HG02885 (cell line): ENCODE data around the gene CENATAC.
"Not testable (repeated sequence)": the region's sequence is repeated elsewhere in the genome, so short reads cannot be mapped to it uniquely, and the experiment has no call there.

Experiments used
- ATAC-seq: cut with Tn5 transposase; IDR thresholded peaks from one replicate; pipeline ENCODE4 v1.9.1; 2021; ENCODE audit warnings: mild to moderate bottlenecking; ENCODE audit not compliant: unreplicated experiment, poor library complexity

The CENATAC gene, protein sequence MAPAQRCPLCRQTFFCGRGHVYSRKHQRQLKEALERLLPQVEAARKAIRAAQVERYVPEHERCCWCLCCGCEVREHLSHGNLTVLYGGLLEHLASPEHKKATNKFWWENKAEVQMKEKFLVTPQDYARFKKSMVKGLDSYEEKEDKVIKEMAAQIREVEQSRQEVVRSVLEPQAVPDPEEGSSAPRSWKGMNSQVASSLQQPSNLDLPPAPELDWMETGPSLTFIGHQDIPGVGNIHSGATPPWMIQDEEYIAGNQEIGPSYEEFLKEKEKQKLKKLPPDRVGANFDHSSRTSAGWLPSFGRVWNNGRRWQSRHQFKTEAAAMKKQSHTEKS

DNA sequence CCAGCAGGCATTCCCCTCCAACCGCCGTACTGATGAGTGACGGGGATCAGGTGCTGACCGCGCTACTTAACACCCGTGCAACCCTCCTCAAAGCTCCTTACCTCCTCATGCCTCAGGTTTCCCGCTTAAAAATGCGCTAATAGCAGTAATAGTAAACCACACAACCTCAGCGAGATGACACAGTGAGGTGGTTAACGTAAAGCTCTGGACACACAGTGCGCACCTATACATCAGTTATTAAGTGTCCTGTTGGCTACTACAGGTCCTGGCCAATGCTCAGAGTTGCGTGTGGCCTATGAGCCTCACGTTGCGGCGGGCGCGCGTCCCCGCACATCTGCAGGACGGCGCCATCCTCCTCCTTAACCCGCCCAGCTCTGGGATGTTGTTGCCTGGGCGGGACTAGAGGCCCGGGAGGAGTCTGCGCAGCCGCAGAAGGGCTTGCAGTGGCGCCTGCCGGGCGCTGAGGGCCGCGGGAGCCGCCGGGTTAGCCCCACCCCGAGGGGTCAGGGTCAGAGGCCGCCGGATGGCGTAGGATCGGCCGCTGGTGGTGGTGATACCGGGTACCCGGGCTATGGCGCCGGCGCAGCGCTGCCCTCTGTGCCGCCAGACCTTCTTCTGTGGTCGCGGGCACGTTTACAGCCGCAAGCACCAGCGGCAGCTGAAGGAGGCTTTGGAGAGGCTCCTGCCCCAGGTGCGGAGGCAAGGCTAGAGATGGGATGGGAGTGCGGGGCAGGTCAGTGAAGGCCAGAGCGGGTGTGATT is at the start of gene CENATAC:
CENATAC (plus strand) TSS at position 512 of the 761 bp plus-strand sequence; CDS start at position 572, 60 bp downstream.
- peak; percentile 92 for ATAC-seq

DNA sequence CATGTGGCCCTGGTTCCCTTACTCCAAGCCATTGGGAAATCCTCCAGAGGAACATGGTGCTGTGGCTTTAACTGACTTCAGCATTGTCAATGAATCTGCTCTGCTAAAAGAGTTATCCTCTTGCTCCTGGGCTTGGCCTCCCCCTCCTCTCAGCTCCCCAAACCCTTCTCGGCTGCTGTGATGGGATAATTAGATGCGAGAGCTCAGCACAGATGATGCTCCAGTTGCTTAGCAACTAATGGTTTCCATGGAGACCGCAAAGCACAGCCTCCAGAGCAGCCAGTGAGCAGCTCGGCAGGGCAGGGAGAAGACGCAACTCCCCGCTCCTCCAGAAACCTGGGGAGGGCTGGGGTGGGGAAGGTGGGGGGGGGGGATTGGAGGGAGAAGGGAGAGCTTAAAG is 44.7 kb upstream of the CENATAC start:
- no peak for ATAC-seq

DNA sequence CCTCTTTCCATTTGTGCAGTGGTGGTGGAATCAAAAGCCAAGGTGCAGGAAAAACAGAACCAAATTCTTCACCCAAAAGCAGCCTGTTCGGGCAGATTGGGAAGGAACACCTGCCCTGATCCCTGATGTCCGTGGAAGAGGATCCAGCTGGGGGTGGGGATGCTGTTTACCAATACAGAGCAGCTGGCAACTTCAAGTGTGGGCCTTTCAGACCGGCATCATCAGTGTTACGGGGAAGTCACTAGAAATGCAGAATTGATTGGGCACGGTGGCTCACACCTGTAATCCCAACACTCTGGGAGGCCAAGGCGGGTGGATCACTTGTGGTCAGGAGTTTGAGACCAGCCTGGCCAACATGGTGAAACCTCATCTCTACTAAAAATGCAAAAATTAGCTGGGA is 44.0 kb upstream of the CENATAC start:
- ATAC-seq = not testable (repeated sequence)

DNA sequence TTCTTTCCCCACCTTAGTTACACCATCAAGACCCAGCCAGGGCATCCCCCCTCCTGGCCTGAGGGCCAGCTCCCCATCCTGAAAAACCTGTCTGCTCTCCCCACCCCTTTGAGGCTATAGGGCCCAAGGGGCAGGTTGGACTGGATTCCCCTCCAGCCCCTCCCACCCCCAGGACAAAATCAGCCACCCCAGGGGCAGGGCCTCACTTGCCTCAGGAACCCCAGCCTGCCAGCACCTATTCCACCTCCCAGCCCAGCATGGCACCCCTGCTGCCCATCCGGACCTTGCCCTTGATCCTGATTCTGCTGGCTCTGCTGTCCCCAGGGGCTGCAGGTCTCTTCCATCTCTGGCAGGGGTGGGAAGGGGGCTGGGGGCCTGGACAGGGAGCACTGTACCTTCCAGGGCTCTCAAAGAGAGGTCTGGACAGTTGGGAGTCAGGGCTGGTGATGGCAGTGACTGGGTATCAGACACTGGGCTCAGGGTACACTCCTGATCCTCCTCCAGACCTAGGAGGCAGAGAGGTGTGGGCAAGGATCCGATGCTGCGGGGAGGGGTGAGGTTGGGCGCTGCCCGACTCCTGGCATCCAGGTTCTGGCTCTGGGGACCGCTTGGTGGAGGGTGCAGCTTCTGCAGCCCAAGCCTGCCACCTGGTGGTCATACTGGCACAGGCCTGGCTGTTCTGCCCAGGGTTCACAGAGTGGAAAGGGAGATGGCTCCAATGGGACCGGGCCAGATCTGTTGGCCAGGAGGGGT is 41.7 kb upstream of the CENATAC start, which contains the start of gene UPK2:
UPK2 (plus strand) TSS at position 205 of the 753 bp plus-strand sequence; CDS start at position 258, 53 bp downstream.
- ATAC-seq = peak; percentile 68

DNA sequence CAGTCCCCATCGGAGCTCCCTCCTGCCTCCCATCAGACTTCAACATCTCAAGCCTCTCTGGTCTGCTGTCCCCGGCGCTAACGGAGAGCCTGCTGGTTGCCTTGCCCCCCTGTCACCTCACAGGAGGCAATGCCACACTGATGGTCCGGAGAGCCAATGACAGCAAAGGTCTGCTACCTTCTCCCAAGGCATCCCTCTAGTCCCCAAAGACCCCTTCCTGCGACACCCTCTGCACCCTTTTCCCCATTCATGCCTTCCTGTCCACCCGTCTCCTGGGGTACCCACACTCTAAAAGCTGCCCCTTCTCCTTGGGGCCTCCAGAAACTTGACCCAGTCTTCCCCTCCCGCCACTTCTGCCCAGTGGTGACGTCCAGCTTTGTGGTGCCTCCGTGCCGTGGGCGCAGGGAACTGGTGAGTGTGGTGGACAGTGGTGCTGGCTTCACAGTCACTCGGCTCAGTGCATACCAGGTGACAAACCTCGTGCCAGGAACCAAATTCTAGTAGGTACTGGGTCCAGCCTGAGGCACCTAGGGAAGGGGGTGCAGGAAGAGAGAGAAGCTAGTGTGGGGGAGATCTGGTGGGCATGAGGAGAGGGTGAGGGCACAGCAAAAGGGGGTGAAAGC is 41.0 kb upstream of the CENATAC start:
- ATAC-seq = no peak

DNA sequence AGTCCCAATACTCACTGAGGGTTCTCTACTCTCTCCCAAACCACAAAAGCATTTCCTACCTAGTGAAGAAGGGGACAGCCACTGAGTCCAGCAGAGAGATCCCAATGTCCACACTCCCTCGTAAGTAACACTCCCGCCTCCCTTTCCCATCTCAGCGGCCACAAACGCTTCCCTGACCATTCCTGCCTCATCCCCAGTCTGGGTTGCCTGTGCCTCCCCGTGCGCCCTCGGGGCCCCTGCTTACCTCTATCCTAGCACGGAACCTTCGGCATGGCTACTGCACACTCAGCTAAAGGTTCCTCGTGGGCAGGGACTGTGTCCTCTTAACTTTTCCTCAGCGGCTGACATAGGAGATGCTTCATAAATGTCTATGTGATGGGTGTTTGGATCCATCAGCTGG is 40.4 kb upstream of the CENATAC start:
- no peak for ATAC-seq

DNA sequence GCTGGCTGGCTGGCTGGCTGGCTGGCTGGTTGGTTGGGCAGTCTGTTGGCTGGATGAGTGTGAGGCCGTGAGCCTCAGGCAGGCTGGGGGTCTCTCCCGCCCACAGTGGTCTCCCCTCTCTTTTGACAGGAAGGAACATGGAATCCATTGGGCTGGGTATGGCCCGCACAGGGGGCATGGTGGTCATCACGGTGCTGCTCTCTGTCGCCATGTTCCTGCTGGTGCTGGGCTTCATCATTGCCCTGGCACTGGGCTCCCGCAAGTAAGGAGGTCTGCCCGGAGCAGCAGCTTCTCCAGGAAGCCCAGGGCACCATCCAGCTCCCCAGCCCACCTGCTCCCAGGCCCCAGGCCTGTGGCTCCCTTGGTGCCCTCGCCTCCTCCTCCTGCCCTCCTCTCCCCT is 40.0 kb upstream of the CENATAC start:
- no peak for ATAC-seq

DNA sequence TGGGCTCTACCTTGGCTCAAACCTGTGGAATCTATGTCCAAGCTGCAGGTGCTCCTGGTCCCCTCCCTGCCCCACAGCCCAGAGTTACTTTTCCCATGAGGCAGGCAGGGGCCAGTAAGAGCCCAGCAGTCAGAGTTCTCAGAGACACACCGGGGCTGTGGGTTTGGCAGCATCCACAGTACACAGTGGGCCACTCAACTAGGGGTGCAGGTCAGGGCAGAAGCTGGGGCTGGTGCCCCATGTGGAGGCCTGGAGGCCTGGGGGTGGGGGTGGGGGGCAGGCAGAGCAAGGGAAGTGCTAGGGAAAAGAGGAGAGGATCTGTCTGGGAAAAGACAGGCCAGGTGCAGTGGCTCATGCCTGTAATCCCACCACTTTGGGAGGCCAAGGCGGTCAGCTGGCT is 39.4 kb upstream of the CENATAC start:
- ATAC-seq = no peak

DNA sequence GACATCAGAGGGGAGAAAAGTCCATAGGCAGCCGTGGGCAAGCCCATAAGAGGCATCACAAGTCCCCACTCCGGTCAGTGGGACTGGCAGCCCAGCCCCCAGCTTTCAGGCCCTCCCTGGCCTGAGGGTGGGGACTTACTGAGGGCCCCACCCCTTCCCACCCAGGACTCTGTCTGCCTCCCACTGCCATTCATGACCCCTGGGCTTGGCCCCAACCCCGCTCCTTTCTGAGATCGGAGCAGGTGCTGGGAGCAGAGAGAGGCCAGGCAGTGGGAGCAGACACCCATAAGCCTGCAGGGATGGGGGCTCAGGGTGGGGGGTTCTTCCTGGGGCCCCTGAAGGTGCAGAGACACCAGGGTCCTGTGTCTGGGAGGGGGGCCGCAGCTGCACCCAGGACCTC is 36.7 kb upstream of the CENATAC start:
- no peak for ATAC-seq

DNA sequence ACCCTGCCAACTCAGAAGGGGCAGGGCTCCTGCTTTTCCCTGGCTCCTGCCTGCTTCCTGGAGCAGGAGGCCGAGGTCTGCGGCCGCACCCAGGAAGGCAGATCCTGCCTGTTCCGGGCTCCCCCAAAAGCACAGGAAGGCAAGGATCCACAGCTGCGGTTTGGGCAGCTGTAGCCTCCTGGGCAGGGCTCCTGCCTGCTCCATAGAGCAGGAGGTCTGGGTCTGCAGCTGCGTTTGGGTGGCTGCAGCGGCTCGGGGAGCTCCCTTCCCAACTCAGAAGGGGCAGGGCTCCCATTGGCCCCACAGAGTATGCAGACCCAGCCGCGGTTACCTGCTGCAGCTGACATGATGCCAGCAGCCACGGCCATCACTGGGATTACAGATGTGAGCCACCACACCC is 36.3 kb upstream of the CENATAC start:
- no peak for ATAC-seq

DNA sequence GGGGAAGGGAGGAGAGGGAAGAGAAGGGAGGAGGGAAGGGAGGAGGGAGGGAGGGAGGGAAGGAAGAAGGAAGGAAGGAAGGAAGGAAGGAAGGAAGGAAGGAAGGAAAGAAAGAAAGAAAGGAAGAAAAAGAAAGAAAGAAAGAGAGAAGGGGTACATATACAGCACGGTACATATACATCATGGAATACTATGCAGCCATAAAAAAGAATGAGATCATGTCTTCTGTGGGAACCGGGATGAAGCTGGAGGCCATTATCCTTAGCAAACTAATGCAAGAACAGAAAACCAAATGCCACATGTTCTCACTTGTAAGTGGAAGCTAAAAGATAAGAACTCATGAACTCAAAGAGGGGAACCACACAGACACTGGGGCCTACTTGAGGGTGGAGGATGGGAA is 28.4 kb upstream of the CENATAC start:
- ATAC-seq = not testable (repeated sequence)

DNA sequence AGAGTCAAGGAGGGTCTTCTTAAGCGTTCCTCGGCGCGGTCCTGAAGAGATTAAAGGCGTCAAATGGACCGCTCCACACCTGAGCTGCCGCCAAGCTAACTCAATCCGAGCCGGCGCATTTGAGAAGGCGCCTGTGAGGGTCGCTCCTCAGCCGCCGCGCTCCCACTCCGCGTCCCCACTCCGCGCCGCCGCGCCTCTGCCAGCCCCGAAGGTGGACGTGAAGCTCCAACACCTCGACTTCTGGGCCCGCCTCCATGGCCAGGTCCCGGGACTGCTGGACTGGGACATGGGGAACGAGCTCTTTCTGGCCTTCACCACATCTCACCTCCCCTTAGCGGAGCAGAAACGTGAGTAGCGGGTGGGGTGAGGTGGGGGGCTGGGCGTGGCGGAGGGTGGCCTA is 26.3 kb upstream of the CENATAC start, which contains the start of gene FOXR1:
FOXR1 (plus strand) TSS at position 116 of the 400 bp plus-strand sequence; CDS start at position 287, 171 bp downstream.
- ATAC-seq = no peak

DNA sequence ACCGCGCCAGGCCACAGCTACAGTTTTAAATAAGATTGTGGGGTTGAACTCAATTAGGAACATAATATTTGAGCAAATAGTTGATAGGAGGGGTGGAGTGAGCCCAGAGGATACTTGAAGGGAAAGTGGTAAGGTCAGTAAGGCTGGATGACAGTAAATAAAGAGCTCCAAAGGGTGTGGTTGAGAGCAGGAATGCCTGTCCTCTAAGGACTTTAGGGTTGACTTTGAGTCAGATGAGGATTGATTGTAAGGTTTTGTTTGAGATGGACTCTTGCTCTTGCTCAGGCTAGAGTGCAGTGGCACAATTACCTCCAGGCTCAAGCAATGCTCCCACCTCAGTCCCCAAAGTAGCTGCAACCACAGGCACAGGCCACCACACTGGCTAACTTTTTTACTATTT is 24.0 kb upstream of the CENATAC start:
- no peak for ATAC-seq

DNA sequence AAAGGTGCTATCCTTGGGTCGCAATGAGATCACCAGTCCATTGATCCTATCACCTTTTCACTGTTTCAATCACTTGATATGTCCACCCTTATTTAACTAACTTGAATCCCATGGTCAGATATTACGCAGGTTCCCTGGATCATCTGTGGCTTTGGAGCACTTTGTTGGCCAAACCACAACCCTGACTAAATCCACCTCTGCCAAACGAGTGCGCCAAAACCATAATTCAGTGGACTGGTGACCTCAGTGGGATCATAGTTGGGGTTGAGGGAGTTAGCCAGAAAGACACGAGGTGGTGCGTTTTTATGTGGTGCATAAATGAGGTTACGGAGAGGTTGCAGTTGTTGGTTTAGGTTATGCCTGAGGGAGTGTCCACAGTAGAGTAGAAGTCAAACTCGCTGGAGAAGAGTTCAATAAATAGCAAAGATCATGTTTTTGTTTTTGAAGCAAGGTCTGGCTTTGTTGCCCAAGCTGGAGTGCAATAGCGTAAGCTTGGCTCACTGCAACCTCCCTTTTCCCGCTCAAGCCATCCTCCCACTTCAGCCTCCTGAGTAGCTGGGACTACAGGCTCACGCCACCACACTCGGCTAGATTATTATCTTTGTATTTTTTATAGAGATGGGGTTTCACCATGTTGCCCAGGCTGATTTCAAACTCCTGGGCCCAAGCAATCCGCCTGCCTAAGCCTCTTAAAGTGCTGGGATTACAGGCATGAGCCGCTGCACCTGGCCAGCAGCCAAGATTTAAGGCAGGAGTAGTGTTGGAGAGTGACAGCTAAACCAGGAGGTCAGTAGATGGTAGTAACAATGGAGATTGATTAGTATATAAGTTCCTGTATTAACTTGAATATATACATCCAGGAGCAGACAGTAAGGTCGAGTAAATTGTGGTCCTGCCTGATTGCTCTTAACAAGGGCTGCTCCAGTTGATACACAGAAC is 21.9 kb upstream of the CENATAC start:
- ATAC-seq = no peak

DNA sequence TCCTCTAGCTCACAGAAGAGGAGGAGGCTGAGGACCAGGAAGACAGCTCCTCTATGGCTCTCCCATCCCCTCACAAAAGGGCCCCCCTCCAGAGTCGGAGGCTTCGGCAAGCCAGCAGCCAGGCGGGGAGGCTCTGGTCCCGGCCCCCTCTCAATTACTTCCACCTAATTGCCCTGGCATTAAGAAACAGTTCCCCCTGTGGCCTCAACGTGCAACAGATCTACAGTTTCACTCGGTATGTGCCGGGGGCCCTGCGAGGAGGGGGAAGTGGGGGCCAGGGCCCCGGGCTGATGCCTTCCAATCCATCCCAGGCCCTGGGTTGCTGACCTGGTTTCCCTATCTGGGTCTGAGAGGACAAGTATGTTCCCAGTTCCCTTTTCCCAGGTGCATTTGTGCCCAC is 18.5 kb upstream of the CENATAC start:
- ATAC-seq = no peak

DNA sequence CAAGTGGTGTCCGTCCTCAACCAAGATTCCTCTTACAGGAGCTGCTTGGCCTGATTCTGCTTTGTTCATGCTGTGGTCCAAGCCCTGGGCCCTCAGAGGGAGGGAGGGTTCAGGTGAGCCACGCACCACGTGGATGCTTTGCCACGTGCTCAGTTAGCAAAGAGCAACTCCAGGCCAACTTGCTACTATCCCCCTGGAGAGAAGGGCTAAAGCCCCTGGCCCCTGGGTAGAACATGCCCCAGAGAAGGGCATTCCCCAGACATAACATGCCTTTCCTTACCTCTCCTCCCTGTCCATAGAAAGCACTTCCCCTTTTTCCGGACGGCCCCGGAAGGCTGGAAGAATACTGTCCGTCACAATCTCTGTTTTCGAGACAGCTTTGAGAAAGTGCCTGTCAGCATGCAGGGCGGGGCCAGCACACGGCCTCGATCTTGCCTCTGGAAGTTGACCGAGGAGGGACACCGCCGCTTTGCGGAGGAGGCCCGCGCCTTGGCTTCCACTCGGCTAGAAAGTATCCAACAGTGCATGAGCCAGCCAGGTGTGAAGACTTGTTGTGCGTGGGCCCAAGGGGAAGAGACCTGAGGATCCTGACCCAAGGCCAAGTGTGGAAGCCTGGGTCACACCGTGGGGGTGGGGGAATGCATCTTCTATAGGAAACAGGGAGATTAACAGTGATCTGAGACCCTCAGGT is 17.6 kb upstream of the CENATAC start:
- ATAC-seq = no peak

DNA sequence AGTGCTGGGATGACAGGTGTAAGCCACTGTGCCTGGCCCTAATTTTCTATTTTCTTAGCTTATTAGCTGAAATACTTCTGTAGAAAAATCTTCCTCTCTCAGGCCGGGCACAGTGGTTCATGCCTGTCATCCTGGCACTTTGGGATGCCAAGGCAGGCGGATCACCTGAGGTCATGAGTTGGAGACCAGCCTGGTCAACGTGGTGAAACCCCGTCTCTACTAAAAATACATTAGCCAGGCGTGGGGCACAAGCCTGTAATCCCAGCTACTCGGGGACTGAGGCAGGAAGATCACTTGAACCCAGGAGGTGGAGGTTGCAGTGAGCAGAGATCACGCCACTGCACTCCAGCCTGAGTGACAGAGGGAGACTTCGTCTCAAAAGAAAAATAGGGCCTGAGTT is 13.6 kb upstream of the CENATAC start:
- not testable (repeated sequence) for ATAC-seq

DNA sequence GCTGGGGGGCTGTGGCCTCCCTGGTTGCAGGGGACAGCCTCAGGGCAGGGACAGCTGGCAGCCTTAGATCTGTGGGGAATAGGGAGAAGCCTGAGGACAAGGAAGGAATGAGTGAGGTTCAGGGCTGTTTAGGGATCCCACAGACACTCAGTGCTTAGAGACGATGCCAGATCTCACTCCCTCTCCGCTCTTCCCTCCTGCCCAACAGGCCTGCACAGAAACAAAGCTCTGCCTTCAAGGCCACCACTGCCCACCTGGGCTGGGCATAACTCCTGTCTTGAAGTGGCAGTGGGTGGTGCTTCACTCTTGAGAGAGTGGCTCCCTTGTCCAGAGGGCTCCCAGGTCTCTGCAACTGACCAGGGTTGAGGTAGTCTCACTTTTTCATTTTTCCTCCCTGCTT is 13.1 kb upstream of the CENATAC start:
- ATAC-seq = no peak

DNA sequence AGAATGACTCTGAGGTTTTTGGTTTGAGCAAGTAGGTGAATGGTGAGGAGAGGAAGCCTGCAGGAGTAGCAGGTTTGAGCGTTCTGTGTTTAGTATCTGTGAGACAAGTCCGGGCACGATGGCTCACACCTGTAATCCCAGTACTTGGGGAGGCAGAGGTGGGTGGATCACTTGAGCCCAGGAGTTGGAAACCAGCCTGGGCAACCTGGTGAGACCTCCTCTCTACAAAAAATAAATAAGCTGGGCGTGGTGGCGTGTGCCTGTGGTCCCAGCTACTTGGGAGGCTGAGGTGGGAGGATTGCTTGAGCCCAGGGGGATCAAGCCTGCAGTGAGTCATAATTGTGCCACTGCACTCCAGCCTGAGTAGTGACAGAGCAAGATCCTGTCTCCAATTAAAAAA is 9.7 kb upstream of the CENATAC start:
- ATAC-seq = no peak
